H9 (cell line): Measurements from ENCODE around the gene KAZALD1. TPM values are rescaled to one million over a fixed set of nuclear protein-coding genes. Genes with fewer than 3 reads are reported as not detected.

Experiments used
- DNase-seq: peaks from one replicate; pipeline ENCODE4 v3.0.0-alpha.2; 2017
- H2AFZ ChIP-seq: one replicate; pipeline ENCODE4 v1.6.1; 2013; ENCODE audit warnings: mild to moderate bottlenecking, low read length, control low read depth, moderate library complexity
- H2AK5ac ChIP-seq: 2 replicates; pipeline ENCODE4 v1.6.1; 2013; ENCODE audit warnings: low read length, control low read depth, mixed read lengths; ENCODE audit not compliant: insufficient read length
- H2BK120ac ChIP-seq: one replicate; pipeline ENCODE4 v1.6.1; 2013; ENCODE audit warnings: low read depth, mild to moderate bottlenecking, low read length, control low read depth, inconsistent platforms; ENCODE audit not compliant: poor library complexity, severe bottlenecking
- H2BK12ac ChIP-seq: 2 replicates; pipeline ENCODE4 v1.6.1; 2013; ENCODE audit warnings: low read length, control low read depth, mixed read lengths, low read depth; ENCODE audit not compliant: insufficient read length
- H2BK15ac ChIP-seq: 2 replicates; pipeline ENCODE4 v1.6.1; 2013; ENCODE audit warnings: low read depth, low read length, control low read depth
- H2BK20ac ChIP-seq: one replicate; pipeline ENCODE4 v1.6.1; 2013; ENCODE audit warnings: low read depth, mild to moderate bottlenecking, low read length, control low read depth, inconsistent platforms; ENCODE audit not compliant: poor library complexity, severe bottlenecking
- H2BK5ac ChIP-seq: 2 replicates; pipeline ENCODE4 v1.6.1; 2013; ENCODE audit warnings: low read length, control low read depth, mixed read lengths; ENCODE audit not compliant: insufficient read length
- H3K14ac ChIP-seq: 2 replicates; pipeline ENCODE4 v1.6.1; 2013; ENCODE audit warnings: low read length, control low read depth; ENCODE audit not compliant: insufficient read depth
- H3K18ac ChIP-seq: 2 replicates; pipeline ENCODE4 v1.6.1; 2013; ENCODE audit warnings: low read depth, mild to moderate bottlenecking, mixed read lengths, low read length, control low read depth; ENCODE audit not compliant: insufficient read length
- H3K23ac ChIP-seq: 2 replicates; pipeline ENCODE4 v1.6.1; 2013; ENCODE audit warnings: low read length, control low read depth, mixed read lengths, low read depth; ENCODE audit not compliant: insufficient read length
- H3K23me2 ChIP-seq: 2 replicates; pipeline ENCODE4 v1.6.1; 2013; ENCODE audit warnings: low read depth, mild to moderate bottlenecking, mixed read lengths, low read length, control low read depth; ENCODE audit not compliant: insufficient read length, poor library complexity, severe bottlenecking
- H3K27ac ChIP-seq: 2 replicates; pipeline ENCODE4 v1.5.1; 2013; ENCODE audit warnings: low read length, control low read depth, mixed read lengths, low read depth; ENCODE audit not compliant: insufficient read length
- H3K27me3 ChIP-seq: 2 replicates; pipeline ENCODE4 v1.6.1; 2013; ENCODE audit warnings: low read length, control low read depth, inconsistent platforms; ENCODE audit not compliant: insufficient read depth
- H3K4ac ChIP-seq: 2 replicates; pipeline ENCODE4 v1.6.1; 2013; ENCODE audit warnings: low read depth, mild to moderate bottlenecking, control low read depth, inconsistent platforms, low read length, moderate library complexity
- H3K4me1 ChIP-seq: 2 replicates; pipeline ENCODE4 v1.6.1; 2013; ENCODE audit warnings: low read length, control low read depth, inconsistent platforms; ENCODE audit not compliant: insufficient read depth
- H3K4me2 ChIP-seq: 2 replicates; pipeline ENCODE4 v1.6.1; 2013; ENCODE audit warnings: low read length, control low read depth, mixed read lengths; ENCODE audit not compliant: insufficient read length, insufficient read depth
- H3K56ac ChIP-seq: 2 replicates; pipeline ENCODE4 v1.6.1; 2013; ENCODE audit warnings: low read depth, mild to moderate bottlenecking, mixed read lengths, low read length, control low read depth; ENCODE audit not compliant: insufficient read length
- H3K79me1 ChIP-seq: 2 replicates; pipeline ENCODE4 v1.6.1; 2013; ENCODE audit warnings: low read depth, mild to moderate bottlenecking, moderate library complexity, low read length, control low read depth, inconsistent platforms; ENCODE audit not compliant: insufficient read depth, poor library complexity, severe bottlenecking
- H3K79me2 ChIP-seq: 2 replicates; pipeline ENCODE4 v1.6.1; 2013; ENCODE audit warnings: low read length, control low read depth, inconsistent platforms; ENCODE audit not compliant: insufficient read depth
- H3K9ac ChIP-seq: 2 replicates; pipeline ENCODE4 v1.6.1; 2013; ENCODE audit warnings: low read length, control low read depth, mixed read lengths; ENCODE audit not compliant: insufficient read length; ENCODE audit errors: extremely low read depth
- H3K9me3 ChIP-seq: one replicate; pipeline ENCODE4 v1.6.1; 2013; ENCODE audit warnings: low read depth, low read length, inconsistent platforms; ENCODE audit not compliant: control insufficient read depth
- H3T11ph ChIP-seq: one replicate; pipeline ENCODE4 v1.6.1; 2013; ENCODE audit warnings: mild to moderate bottlenecking, low read length, control low read depth, inconsistent platforms
- H4K20me1 ChIP-seq: one replicate; pipeline ENCODE4 v1.6.1; 2013; ENCODE audit not compliant: control insufficient read depth, insufficient read length, insufficient read depth
- H4K5ac ChIP-seq: 2 replicates; pipeline ENCODE4 v1.6.1; 2013; ENCODE audit warnings: low read depth, mild to moderate bottlenecking, mixed read lengths, low read length, control low read depth; ENCODE audit not compliant: insufficient read length
- H4K8ac ChIP-seq: replicated peaks from 2 replicates; pipeline ENCODE4 v1.6.1; 2013; ENCODE audit warnings: low read length, control low read depth, mixed read lengths, low read depth; ENCODE audit not compliant: insufficient read length
- H4K91ac ChIP-seq: 2 replicates; pipeline ENCODE4 v1.6.1; 2013; ENCODE audit warnings: low read depth, mild to moderate bottlenecking, moderate library complexity, mixed read lengths, low read length, control low read depth; ENCODE audit not compliant: insufficient read length
- H3K27ac Mint-ChIP-seq, 3 experiments: 2 replicates in 2 of 3; 3 replicates in 1 of 3; pipeline ENCODE4 v1.8.0; 2020 to 2021; ENCODE audit warnings: mixed read lengths in 3 of 3, mild to moderate bottlenecking in 1 of 3, moderate library complexity in 1 of 3
- H3K27me3 Mint-ChIP-seq: 2 replicates; pipeline ENCODE4 v1.8.0; 2021; ENCODE audit warnings: low read depth, mild to moderate bottlenecking, moderate library complexity, mixed read lengths
- H3K36me3 Mint-ChIP-seq, 3 experiments: 2 replicates in 2 of 3; 3 replicates in 1 of 3; pipeline ENCODE4 v1.8.0; 2020 to 2021; ENCODE audit warnings: low read depth in 3 of 3, mixed read lengths in 3 of 3; ENCODE audit not compliant: insufficient read depth in 1 of 3
- H3K4me1 Mint-ChIP-seq, 2 experiments: 2 replicates each; pipeline ENCODE4 v1.8.0; 2020; ENCODE audit warnings: mixed read lengths in 2 of 2
- H3K4me3 Mint-ChIP-seq, 2 experiments: 2 replicates in 1 of 2; 3 replicates in 1 of 2; pipeline ENCODE4 v1.8.0; 2020 to 2021; ENCODE audit warnings: mild to moderate bottlenecking in 2 of 2, mixed read lengths in 2 of 2, moderate library complexity in 1 of 2
- H3K9me3 Mint-ChIP-seq, 2 experiments: 2 replicates in 1 of 2; 3 replicates in 1 of 2; pipeline ENCODE4 v1.8.0; 2020; ENCODE audit warnings: mild to moderate bottlenecking in 2 of 2, mixed read lengths in 2 of 2, moderate library complexity in 1 of 2
- CTCF ChIP-seq: fragments of 200-600 bp; sonication (generic); conservative IDR thresholded peaks from 3 replicates; pipeline ENCODE4 v1.8.0; 2021; ENCODE audit warnings: antibody characterized with exemption, mild to moderate bottlenecking
- WGBS: extraction: QIAGEN DNeasy Blood & Tissue Kit; methylation state at CpG from one replicate; pipeline ENCODE4 v1.1.7; 2013; ENCODE audit warnings: missing lambda C conversion rate, low lambda C conversion rate, mixed read lengths; ENCODE audit not compliant: insufficient read length; ENCODE audit errors: extremely low coverage; 5-methylcytosine and 5-hydroxymethylcytosine counted together
- total RNA-seq: library from RNA; stranded (reverse); gene quantifications from 2 replicates; pipeline ENCODE4 v1.2.1, GENCODE V29; 2021

The KAZALD1 gene
- total RNA-seq, 1 experiment from 2014 or later: 2.9 TPM

GRCh38 chr10:101018118-101018599, 43.6 kb upstream of the KAZALD1 start:
- Histone ChIP-seq H2BK20ac (no peak overlapping the region), H3T11ph (no peak overlapping the region), H3K23ac (no peak overlapping the region), H2BK120ac (no peak overlapping the region), H3K23me2 (peaks cover 10% of the 10 kb centered on the region), H3K79me1 (no peaks in the 10 kb centered on the region), H2AK5ac (no peak overlapping the region), H4K8ac (no peak overlapping the region), H3K4me1 (no peaks in the 10 kb centered on the region), H3K9ac (no peak overlapping the region), H2AFZ (no peak overlapping the region), H3K9me3 (no peaks in the 10 kb centered on the region), H4K91ac (no peak overlapping the region), H3K4ac (no peak overlapping the region), H3K79me2 (no peaks in the 10 kb centered on the region), H3K27me3 (peaks cover 17% of the 10 kb centered on the region; the same call in 1 of the 2 replicates), H4K5ac (no peak overlapping the region), H3K27ac (no peak overlapping the region), H2BK12ac (no peak overlapping the region), H2BK15ac (no peak overlapping the region), H3K4me2 (peak overlapping the region; percentile 61), H4K20me1 (no peaks in the 10 kb centered on the region), H3K18ac (no peak overlapping the region), H3K56ac (no peak overlapping the region), H2BK5ac (no peak overlapping the region), H3K14ac (no peak overlapping the region)
- no peaks in the 10 kb centered on the region for H3K36me3 Mint-ChIP-seq
- TF ChIP-seq CTCF: no peak
- peak; percentile 57 for DNase-seq
- H3K4me1 Mint-ChIP-seq: peaks cover 17 to 30% of the 10 kb centered on the region in 2 experiments
- peak overlapping the region; percentile 48 to 72 for H3K4me3 Mint-ChIP-seq
- peaks cover 85% of the 10 kb centered on the region for H3K27me3 Mint-ChIP-seq
- H3K27ac Mint-ChIP-seq: no peak overlapping the region
- no peaks in the 10 kb centered on the region; a peak in 1 of 5 replicates for H3K9me3 Mint-ChIP-seq
- no CpG with 5 or more reads among the region's 20 CpGs for WGBS
